ENCODE results near the gene TIMP2.

The TIMP2 gene

DNA sequence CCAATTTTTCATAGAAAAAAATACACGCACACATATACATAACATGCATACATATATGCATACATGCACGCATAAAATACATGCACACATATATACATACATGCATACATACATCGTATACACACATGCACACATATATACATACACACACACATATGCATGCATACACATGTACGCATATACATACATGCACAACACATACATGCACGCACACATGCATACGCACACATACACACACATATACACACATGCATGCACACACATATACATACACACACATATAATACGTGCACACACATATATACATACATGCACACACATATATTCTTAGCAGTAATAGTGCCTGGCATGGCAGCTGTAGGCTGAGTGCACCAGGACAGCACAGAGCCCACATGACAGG is 109.5 kb downstream of the TIMP2 start:
- DNase-seq (ENCODE audit: low spot score): no peak

DNA sequence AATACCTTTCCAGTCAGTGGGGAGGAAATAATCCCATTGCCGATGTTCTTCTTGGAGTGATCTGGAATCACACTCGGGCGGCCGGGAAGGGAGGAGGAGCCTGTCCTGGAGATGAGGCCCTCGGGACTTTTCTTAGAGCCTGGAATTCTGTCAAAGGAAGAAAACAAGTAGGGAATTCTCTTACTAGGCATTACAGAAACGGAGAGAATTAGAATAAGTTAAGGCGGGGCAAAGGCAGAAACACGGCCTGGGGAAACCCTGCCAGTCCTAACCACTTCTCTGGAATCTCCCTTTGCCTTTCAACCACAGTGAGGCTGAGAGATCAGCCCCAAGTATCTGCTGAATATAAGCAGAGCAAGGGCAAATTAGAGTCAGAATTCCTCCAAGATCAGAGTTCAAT is 112.3 kb downstream of the TIMP2 start:
- DNase-seq (ENCODE audit: low spot score): no peak

DNA sequence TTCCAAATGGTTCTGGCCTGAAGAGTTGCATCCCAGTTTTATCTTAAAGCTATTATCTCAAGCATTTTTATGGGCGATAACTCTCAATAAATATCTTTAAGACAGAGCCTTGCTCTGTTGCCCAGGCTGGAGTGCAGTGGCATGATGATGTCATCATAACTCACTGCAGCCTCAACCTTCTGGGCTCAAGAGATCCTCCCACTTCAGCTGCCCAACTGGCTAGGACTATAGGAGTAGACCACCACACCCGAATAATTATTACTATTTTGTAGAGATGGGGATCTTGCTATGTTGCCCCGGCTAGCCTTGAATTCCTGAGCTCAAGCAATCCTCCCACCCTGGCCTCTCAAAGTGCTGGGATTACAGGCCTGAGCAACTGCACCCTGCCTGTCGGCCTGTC is 117.0 kb downstream of the TIMP2 start:
- DNase-seq (ENCODE audit: low spot score): no peak

DNA sequence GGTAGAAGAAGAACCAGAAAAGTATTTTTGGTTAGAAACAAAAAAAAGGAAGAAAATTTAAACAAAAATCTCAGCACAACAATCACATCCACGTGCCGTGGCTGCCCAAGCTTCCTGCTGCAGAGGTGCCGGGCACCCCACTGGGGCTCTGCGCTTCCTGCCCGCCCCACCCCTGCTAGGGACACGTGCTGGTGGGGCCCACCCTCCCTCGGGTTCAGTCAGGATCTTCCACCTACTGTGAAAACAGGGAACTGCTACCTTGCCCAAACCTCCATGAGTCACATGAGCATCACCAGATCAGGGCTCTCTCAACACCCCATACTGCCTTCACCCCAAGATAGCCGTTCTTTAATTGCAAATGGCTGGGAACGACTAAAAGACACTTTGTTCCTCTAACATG is 118.7 kb downstream of the TIMP2 start:
- DNase-seq (ENCODE audit: low spot score): no peak

DNA sequence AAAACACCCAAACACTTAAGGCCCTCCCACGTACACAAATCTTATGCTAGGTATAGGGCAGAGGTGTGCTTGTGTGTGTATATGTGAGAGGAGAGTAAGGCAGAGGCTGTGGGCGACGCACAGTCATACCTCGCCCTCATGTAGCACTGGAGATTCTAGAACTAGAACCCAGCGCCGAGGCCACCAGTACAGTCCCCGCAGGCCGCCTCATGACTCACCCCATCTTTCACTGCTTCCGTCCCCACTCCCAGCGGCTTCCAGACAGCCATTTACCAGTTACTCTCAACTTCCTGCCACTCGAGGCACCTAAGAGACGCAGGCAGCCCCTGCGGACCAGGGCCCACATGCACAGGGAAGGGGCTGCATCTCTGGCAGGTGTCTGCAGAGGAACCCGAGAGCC is 119.9 kb downstream of the TIMP2 start:
- peak; percentile 73 for DNase-seq (ENCODE audit: low spot score)

DNA sequence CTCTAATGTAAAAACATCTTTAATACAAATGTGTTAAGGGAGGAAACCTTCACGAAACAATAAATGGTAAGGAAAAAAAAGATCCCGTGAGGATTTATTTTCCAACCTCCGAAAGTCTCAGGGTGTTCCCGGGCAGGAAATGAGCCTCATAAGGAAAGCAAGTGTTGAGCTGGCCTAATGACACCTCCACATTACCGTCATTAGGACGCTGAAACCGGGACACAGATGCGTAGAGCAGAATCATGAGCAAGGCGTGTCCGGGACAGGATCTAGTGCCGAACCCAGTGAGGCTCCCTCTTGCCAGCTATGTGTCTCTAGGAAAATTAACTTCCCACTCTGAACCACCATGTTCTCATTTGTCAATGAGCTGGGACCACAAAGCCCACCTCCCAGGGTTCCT is 120.4 kb downstream of the TIMP2 start:
- DNase-seq (ENCODE audit: low spot score): no peak

DNA sequence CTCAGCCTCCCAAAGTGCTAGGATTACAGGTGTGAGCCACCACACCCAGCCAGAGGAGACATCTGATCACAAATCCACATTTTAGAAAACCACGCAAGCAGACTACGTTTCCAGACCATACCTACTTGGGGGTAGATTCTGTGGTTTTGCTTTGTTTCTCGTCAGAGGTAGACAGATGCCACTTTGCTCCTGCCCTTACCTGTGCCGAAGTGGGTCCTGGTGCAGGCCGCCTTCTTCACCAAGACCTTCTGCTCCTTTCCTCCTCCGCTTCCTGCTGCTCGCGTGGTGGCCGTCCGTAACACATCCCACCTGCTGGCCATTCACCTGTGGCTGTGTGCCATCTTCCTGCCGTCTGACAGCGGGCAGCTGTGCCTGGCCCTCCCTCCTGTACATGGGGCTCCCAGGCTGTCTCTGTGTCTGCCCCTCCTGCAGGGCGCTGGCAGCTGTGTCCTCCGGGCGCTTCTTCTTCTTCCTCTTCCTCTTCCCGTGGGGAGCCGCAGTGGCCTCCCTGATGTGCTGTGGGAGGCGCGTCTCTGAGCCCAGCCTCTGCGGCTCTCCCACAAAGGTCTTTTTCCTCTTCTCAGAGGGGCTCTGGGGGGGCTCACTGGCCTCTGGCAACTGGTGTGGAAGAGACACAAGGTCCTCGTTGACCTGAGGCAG is 121.9 kb downstream of the TIMP2 start:
- no peak for DNase-seq (ENCODE audit: low spot score)
